ENCODE measurements around the gene TMEM101. TPM values are rescaled to one million over a fixed set of nuclear protein-coding genes. Genes with fewer than 3 reads are reported as not detected.

Gene TMEM101
- total RNA-seq, 1 donor from 2014 or later = 23.6 TPM

DNA sequence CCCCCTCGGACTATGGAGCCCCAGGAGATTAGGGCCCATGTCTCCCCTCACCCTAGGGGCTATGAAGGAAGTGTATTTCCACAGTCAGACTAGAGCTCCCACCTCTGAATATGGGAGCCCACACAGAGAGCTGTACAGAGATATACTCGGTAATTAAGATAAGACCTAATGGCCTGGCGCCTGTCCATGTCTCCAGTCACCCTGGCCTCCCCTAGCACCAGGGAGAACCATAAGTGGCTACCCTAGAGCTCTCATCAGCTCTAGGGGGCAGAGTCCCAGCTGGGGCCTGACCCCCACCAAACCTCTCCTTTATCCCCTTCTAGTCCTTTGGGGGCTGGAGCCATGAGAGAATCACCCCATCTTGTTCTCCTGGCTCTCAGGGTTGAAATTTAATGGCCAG lies 2.4 kb downstream of the TMEM101 start:
- Mint-ChIP-seq H3K4me1 (ENCODE audit: unreplicated experiment) (peaks cover 32% of the 10 kb centered on the region), H3K36me3 (ENCODE audit: unreplicated experiment) (peaks cover 7% of the 10 kb centered on the region), H3K27me3 (ENCODE audit: unreplicated experiment) (no peaks in the 10 kb centered on the region), H3K4me3 (ENCODE audit: unreplicated experiment) (no peak overlapping the region), H3K27ac (ENCODE audit: unreplicated experiment) (no peak overlapping the region), H3K9me3 (ENCODE audit: unreplicated experiment) (no peaks in the 10 kb centered on the region)
- TF ChIP-seq, protein P1, sequence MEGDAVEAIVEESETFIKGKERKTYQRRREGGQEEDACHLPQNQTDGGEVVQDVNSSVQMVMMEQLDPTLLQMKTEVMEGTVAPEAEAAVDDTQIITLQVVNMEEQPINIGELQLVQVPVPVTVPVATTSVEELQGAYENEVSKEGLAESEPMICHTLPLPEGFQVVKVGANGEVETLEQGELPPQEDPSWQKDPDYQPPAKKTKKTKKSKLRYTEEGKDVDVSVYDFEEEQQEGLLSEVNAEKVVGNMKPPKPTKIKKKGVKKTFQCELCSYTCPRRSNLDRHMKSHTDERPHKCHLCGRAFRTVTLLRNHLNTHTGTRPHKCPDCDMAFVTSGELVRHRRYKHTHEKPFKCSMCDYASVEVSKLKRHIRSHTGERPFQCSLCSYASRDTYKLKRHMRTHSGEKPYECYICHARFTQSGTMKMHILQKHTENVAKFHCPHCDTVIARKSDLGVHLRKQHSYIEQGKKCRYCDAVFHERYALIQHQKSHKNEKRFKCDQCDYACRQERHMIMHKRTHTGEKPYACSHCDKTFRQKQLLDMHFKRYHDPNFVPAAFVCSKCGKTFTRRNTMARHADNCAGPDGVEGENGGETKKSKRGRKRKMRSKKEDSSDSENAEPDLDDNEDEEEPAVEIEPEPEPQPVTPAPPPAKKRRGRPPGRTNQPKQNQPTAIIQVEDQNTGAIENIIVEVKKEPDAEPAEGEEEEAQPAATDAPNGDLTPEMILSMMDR (IDR thresholded peaks at IDR 0.05) = no peak
- DNase-seq (ENCODE audit: extremely low spot score, unreplicated experiment) = no peak

DNA sequence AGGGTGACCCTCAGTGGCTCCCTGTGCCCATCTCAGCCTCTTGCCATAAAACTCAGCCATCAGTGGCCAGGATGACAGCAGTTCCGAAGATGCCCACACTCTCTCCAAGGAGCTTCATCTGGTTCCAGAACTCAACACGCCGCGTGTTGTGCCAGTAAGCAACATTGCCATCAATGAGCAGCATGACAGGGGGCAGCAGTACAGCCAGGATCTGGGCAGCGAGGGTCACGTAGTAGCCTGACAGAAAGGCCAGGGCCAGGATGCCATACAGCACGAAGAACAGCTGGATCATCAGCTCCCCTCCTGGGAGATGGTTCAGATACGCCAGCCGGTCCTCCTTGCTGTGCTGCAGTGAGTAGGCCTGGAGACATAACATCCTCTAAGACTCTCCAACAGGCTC lies 2.9 kb downstream of the TMEM101 start:
- TF ChIP-seq, protein P1 (IDR thresholded peaks at IDR 0.05) = no peak
- DNase-seq (ENCODE audit: extremely low spot score, unreplicated experiment) = no peak
- Mint-ChIP-seq H3K36me3 (ENCODE audit: unreplicated experiment) (peaks cover 7% of the 10 kb centered on the region), H3K4me3 (ENCODE audit: unreplicated experiment) (no peak overlapping the region), H3K27me3 (ENCODE audit: unreplicated experiment) (no peaks in the 10 kb centered on the region), H3K27ac (ENCODE audit: unreplicated experiment) (no peak overlapping the region), H3K9me3 (ENCODE audit: unreplicated experiment) (no peaks in the 10 kb centered on the region), H3K4me1 (ENCODE audit: unreplicated experiment) (peaks cover 34% of the 10 kb centered on the region)

DNA sequence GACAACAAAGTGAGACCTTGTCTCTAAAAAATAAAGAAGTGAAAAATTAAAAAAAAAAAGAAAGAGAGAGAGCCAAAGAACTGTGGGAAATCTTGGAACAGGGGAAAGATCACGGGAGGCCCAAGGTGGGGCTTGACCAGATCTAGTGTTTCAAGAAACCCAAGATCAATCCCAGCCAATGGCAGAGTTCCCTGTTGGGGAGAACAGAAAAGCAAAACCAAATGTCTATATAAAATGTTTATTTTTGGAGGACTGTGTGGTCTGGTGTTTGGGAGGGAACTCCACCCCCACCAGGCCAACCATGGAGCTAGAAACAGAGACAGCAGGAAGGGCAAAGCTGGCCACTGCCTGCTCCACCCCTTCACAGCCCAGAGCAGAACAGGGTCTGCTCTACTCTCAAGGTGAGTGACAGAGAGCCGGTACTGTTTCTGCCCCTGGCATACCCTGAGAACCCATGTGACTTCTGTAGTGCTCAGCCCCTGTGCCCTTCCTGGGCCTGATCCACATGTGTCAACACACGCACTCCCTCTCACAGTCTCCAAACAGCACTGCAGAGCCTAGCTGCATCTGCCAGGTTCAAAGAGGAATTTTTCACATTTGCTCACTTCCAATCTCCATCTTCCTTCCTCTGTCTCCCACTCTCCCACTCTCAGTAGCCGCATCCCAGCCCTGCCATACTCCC lies 3.7 kb downstream of the TMEM101 start:
- no peaks in the 10 kb centered on the region for H3K9me3 Mint-ChIP-seq (ENCODE audit: unreplicated experiment)
- H3K36me3 Mint-ChIP-seq (ENCODE audit: unreplicated experiment) = peaks cover 7% of the 10 kb centered on the region
- DNase-seq (ENCODE audit: extremely low spot score, unreplicated experiment) = no peak
- H3K27ac Mint-ChIP-seq (ENCODE audit: unreplicated experiment) = peak overlapping the region; percentile 51
- TF ChIP-seq, protein P1 (IDR thresholded peaks at IDR 0.05) = no peak
- H3K4me1 Mint-ChIP-seq (ENCODE audit: unreplicated experiment) = peaks cover 39% of the 10 kb centered on the region
- peaks cover 4% of the 10 kb centered on the region for H3K27me3 Mint-ChIP-seq (ENCODE audit: unreplicated experiment)
- H3K4me3 Mint-ChIP-seq (ENCODE audit: unreplicated experiment) = no peak overlapping the region

DNA sequence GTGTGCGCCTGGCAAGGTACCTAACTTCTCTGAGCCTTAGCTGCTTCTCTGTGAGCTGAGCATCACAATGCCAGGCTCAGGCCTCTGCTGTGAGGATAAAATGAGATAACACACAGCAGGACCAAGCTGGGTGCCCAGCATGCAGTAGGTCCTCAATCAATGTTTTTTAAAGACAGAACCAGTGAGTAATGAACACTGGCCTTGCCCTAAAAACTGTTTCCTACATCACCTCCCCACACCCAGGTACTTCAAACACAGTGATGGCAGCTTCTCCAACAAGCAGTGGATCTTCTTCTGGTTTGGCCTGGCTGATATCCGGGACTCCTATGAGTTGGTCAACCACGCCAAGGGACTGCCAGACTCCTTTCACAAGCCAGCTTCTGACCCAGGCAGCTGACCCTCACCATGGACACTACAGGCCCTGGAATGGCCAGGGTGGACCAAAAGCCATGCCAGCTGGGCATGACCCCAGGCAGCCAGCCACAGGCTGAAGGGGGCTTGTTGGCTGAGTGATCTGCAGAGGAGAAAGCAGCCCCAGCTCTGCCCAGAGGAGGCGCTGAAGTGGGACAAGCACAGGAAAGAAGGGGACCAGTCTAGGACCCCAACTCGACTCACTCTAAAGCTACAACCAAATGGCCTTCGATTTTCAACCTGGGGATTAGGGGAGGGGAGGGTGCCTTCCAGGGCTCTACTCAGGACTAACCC lies 6.4 kb downstream of the TMEM101 start:
- Mint-ChIP-seq H3K4me1 (ENCODE audit: unreplicated experiment) (peaks cover 29% of the 10 kb centered on the region), H3K27me3 (ENCODE audit: unreplicated experiment) (peaks cover 7% of the 10 kb centered on the region), H3K27ac (ENCODE audit: unreplicated experiment) (no peak overlapping the region), H3K9me3 (ENCODE audit: unreplicated experiment) (no peaks in the 10 kb centered on the region), H3K36me3 (ENCODE audit: unreplicated experiment) (peaks cover 7% of the 10 kb centered on the region), H3K4me3 (ENCODE audit: unreplicated experiment) (peak overlapping the region; percentile 80)
- DNase-seq (ENCODE audit: extremely low spot score, unreplicated experiment) = no peak
- TF ChIP-seq, protein P1 (IDR thresholded peaks at IDR 0.05) = no peak

All from osteocyte (in vitro differentiated cells).